Subcutaneous adipose tissue (tissue), 4 donors: ENCODE data around the gene PTPRD. TPM values are rescaled to one million over a fixed set of nuclear protein-coding genes. Genes with fewer than 3 reads are reported as not detected.

ENCODE experiments used
- CTCF ChIP-seq: fragments of 450-650 bp; IDR thresholded peaks from one replicate; pipeline ENCODE4 v1.5.1; 2016; ENCODE audit warnings: low read depth, mild to moderate bottlenecking, control low read depth, antibody characterized with exemption, moderate library complexity
- total RNA-seq, 4 donors: library from RNA; depleted of rRNA; stranded (reverse); fragments of >200 nt; gene quantifications; one replicate each; pipeline ENCODE4 v1.1.0, GENCODE V29; 2016

The PTPRD gene
- total RNA-seq, 4 donors from 2014 or later = 5.1 to 17.3 (median 12.1) TPM

DNA sequence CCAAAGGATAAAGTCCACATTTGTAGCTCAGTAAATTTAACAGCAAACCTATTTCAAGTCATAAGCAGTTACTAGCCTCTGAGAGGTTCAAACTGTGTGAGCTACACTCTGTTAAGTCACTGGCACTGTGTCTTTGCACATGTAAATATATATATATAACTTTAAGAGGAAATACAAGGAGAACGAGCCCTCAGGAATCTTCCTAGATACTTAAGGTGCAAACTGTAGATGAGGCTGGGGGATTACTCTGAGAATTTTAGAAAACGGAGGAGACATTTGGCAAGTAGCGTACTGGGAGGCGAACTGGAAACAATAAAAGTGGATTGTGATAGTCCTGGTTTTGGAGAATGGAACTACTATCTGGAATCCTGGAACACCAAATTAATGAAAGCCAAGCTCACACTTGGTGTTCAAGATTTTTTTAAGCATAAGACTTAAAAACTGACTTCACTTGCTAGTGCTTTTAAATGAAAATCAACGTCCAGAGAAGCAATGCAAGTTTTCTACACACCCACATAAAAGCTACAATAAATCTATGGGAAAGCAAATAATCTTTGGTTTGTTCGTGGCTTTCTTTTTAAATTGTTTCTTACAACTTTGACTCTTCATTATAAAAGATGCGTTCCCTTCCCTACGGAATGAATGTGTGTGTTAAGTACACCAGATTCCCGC is 1756.3 kb downstream of the PTPRD start:
- no peak for TF ChIP-seq CTCF

DNA sequence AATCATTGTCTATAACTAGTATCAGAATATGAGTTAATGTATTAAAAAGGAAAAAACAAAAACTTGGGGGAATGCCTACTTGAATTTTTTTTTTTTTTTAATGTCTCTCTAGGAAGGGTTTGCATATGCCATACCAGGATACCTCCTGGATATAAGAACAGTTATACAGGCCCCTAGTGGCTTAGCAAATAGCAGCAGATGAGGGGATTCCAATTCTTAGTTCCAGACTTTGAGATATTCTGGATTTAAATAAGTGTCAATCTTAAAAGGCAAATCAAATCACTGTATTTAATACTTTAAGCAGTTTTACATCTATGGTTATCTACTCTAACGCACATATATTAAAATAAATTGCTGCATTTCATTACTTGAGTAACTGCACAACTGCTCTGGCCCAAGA is 1757.8 kb downstream of the PTPRD start:
- TF ChIP-seq CTCF = no peak

DNA sequence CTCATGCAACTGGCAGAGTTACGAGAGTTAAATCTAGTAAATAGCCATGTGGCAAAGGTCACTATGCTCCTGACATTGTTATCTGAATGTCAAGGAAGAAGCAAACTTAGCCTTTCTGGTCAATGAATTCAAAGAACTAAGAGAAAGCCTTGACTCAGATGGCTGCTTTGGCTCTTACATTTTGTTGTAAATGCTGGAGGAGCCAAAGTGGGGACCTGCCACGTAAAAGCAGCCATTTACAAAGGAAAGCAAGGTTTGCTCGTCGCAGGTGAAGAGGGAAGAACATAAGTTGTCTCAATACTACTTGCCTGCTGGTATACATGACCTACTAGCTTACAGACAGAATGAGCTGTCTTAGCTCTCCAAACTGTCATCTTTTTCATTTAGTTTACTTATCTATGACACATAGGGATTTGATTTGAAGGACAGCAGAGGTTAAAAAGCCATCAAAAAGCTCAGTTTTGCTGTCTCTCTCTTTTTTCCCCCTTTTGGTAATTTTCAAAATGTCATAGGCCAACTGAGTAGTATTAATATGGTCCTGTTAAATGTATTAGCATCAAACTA is 1760.4 kb downstream of the PTPRD start:
- no peak for TF ChIP-seq CTCF

DNA sequence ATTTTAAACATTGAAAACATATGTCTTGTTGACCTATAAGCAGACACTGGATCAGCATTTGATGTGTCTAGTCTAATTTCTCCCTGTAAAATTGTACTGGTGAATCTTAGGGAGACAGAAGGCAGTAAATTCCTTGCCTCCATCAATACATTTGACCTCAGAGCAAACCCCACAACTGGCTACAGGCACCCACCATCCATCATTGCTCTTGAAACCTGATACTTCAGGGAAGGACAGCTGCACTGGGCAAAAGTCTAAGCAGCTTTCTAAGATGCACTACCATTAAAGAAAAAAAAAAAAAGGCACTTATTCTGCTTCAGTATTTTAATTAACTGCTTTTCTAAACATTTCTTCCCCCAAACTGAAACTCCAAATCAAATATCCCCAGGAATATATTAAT is 1761.9 kb downstream of the PTPRD start:
- no peak for TF ChIP-seq CTCF

DNA sequence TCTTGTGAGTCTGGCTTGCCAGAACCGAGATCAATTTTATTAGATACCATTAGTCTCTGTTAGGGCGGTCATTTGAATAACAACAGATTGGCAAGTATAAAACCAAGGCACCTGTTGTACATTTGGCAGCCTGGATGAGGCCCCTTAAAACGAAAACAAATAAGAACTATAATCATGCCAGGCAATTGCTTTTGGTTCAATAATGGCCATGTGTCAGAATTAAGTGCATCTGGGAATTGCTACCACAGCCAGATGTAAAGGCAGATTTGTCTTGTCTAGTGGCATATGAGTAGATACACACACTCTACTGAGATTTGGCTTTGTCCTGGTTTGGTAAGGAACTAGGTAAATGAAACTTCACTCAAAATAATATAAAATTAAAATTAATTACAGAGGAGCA is 1767.0 kb downstream of the PTPRD start:
- TF ChIP-seq CTCF = no peak

GRCh38 chr9:8845376-8845775 is 1767.4 kb downstream of the PTPRD start:
- TF ChIP-seq CTCF = no peak

GRCh38 chr9:8844549-8844948 is 1768.3 kb downstream of the PTPRD start:
- TF ChIP-seq CTCF = no peak
